Jurkat, Clone E6-1 (cell line): ENCODE data around the gene PNKP. TPM values are rescaled to one million over a fixed set of nuclear protein-coding genes. Genes with fewer than 3 reads are reported as not detected.

Source experiments
- DNase-seq: peaks from one replicate; pipeline ENCODE4 v3.0.0-alpha.2; 2011; ENCODE audit warnings: low read depth, low spot score
- H3K4me3 ChIP-seq: 2 replicates; pipeline ENCODE4 v1.5.1; 2011; ENCODE audit warnings: mild to moderate bottlenecking, low read length, control low read depth, moderate library complexity
- polyA plus RNA-seq: library from polyadenylated mRNA; unstranded; fragments of >200 nt; gene quantifications from one replicate; pipeline ENCODE4 v1.2.1, GENCODE V29; 2012; ENCODE audit warnings: missing spikeins; ENCODE audit not compliant: insufficient read length, insufficient read depth

The PNKP gene
- polyA plus RNA-seq = 75.9 TPM

DNA sequence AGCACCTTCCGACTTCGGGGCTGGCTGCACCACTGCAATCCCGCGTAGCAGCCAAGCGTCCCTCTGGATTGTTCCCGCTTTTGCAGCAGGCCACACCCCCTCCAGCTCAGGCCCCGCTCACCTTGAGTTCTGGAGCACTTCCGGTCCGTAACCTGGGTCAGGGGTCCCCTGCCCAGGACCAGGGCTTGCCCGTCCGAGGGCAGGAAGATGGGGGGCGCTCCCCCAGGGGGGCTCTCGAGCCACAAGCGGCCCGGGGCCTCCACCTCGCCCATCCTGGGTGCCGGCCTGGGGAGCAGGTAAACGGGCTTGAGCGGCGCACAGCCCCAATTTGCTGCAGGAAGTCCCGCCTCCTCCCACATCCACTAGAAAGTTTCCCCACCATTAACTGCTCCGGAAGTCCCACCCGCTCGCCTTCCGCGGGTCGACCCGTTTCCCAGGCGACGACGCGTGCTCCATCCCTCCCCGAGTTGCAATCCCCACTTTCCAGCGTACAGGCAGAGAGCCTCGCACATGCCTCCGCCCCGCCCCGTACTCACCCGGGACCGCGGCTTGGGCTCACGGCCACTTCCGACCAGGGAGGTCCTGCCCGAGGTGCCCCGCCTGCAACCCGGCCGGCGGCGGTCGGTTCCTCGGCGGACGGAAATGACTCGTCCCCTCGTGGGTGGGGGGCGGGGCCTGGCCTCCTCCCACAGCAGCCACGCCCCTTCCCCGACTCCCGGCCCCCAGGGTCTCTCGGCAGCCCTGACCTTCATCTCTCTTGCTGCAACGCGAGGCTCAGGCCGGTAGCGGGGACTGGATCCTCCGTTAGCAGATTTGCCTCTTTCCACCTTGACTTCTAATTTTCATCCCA is at the start of gene PNKP:
Gene PNKP, minus strand, starts transcription at position 644 of the 850 bp plus-strand sequence. Its CDS starts 372 bp downstream, at position 272.
- peak within 1 kb of the TSS; percentile 90 for H3K4me3 ChIP-seq
- DNase-seq = peak; percentile 91

DNA sequence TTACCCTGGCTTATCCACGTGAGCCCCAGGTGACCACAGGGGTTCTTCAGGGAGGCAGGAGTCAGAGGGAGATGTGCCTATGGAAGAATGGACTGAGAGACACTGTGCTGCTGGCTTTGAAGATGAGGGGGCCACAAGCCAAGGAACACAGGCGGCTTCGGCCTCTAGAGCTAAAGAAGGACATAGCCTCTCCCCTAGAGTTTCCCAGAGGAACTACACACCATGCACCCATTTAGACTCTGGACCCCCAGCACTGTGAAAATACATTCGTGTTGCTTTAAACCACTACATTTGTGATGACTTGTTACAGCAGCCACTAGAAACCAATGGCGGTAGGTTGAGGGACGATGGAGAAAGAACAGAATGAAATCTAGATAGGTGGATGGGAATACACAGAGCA is 47.9 kb upstream of the PNKP start:
- H3K4me3 ChIP-seq = no peak overlapping the region
- DNase-seq = no peak

DNA sequence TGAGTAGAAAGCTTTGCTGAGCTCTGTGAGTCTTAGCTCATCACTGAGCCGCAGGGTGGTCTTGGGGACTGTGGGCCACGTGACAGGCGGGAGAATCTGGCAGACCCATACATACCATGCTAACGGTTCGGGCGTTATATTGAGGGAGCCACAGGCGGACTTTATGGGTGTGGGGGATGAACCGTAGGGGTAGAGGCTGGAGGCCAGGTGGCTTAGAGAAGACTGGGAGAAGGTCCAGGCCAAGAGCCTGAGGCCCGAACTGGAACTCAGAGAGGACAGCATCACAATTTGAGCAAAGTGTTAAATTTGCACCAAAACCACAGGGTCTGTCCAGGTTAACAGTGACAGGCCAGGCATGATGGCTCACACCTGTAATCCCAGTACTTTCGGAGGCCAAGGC is 46.3 kb upstream of the PNKP start:
- DNase-seq = no peak
- no peak overlapping the region for H3K4me3 ChIP-seq

DNA sequence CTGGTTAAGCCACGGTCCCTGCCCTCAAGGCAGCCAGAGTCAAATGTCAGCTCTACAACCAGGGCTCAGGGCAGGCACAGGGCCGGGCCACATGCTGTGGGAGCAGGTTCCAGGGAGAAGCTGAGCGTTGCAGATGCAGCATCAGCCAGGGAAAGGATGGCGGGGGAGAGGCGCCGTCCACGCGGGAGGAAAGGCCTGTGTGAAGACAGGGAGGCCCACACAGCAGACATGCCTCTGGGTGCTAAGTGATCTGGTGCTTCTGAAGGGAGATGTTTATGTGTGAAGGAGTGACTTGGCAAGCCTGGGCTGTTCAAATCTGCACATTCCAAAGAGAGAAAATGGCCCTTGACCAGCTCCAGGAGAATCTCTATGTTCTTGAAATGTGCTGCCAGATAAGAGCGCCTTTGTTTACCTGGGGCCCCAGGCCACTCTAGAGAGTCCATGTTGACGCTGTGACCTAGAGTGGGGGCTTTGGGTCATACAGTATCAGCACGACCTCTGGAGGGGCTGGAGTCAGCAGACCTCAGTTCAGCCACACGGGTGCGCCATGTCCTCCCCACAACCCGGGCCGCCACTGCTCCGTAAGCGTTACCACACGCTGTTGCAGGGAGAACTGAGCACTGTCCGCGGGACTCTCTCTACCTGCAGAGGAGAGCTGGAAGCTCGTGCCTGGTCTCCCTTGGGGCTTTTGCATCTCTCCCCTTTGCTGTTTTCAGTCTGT is 45.7 kb upstream of the PNKP start:
- no peak overlapping the region for H3K4me3 ChIP-seq
- DNase-seq = no peak

DNA sequence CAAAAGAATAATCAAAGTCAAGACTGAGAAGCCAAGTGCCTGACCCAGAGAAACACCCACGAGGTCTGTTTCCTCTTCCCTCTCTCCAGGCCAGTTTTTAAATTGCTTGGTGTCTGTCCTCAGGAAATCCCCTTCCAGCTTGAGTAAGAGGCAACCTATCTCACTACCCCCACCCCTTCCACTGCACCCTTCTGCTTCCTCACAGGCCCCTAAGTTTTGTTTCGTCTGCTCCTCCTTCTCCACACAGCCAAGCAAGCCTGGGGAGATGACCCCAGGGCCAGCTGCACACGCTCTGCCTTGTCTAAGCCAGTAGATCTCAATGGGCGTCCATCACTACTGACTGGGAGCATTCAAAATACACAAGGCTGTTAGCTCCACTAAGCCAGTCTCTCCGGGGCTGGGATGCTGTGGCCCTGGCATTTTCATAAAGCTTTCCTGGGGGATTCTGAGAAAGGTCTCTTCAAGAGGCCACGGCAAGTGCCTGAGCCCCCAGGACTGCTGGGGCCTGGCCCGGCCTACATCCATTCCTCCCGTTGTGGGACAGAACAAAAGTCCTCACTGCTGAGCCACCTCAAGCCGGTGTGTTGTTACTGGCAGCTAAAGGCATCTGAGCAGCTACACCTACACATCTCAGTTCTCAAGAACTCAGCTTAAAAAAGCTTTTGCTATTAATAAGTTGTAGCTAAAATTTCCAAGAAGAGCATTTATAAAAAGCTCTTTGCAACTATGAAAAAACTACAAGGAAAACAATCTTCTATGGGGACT is 44.2 kb upstream of the PNKP start:
- no peak for DNase-seq
- no peak overlapping the region for H3K4me3 ChIP-seq

DNA sequence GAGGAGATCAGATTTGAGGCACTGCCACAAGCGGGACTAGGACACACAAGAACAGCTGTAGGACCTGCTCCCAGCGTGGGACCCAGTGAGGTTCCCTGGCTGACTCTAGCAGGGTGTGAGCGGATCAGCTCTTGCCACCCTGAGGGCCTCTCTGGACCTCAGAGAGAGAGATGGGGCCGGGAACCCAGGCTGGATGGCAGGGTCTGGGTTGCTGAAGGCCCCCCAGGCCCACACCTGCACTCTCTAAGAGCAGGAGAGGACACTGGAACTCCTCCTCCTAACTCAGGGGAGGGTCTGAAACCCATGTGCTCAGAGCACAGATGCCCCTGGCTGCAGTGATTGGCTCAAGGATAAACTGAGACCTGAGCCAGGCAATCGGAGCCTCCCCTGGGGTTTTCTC is 42.8 kb upstream of the PNKP start:
- no peak for DNase-seq
- H3K4me3 ChIP-seq = no peak overlapping the region

DNA sequence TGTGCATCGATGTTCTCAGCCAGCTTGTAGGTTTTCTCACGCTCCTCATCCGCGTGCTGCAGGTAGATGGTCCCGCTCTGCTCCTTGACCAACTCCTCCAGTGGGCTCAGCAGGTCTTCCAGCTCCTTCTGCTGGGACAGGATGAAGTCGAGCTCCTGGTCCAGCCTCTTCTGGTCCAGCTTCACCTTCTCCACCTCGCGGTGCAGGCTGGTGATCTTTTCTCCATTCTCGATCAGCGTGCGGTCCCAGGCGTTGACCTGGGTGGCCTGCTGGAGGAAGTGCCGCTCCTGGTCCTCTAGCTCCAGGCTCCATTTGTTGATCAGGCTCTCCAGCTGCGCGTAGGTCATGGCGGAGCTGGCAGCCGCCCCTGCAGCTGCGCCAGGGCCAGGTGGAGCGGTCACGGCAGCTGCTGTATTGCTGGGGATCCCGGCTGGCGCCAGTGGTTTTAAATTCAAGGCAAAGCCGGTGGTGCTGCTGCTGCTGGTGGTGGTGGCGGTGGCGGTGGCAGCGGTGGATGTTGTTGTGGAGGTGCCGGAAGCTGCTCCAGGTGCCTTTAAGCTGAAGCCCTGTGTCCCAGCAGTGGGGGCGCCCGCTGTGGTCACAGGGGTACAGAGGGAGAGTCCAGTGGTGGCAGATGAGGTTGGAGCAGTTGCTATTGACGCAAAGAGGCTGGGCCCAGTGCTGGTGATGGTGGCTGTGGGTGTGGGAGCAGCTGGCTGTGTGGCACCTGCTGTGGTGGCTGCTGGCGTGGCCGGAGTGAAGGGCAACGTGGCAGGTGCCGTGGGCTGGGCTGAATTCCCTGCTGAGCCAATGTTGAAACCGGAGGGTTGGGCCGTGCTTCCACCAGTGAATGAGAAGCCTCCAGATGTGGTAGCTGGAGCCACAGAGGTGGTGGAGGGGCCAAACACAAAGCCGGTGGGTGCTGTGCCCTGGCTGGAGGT is 41.4 kb upstream of the PNKP start:
- no peak for DNase-seq
- H3K4me3 ChIP-seq = no peak overlapping the region

DNA sequence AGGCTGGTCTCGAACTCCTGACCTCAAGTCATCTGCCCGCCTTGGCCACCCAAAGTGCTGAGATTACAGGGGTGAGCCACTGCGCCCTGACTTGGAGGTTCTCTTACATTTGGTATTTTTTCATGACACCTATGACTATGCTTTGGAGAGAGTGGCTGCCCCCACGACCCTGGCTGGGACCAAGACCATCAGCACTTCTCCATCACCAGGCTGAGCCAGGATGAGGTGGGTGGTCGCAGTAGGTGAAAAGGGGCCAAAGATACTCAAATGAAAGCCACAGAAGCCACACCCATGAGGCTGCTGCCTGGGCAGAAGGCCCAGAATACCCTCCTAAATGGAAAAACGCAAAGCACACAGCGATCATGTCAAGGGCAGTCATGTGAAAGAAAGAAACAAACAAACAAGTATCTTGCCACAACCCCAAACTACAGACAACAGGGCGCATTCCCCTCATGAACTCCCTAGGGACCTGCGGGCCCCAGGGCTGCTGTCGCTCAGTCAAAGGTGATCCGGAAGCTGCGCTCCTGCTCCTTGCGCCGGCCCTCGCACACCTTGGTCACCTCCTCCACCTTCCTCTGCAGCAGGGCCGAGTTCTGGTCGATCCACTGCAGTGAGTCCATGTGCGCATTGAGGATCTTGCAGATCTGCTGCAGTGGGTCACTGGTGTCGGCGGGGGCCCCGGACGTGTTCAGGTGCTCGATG is 40.5 kb upstream of the PNKP start:
- DNase-seq = no peak
- H3K4me3 ChIP-seq = no peak overlapping the region

DNA sequence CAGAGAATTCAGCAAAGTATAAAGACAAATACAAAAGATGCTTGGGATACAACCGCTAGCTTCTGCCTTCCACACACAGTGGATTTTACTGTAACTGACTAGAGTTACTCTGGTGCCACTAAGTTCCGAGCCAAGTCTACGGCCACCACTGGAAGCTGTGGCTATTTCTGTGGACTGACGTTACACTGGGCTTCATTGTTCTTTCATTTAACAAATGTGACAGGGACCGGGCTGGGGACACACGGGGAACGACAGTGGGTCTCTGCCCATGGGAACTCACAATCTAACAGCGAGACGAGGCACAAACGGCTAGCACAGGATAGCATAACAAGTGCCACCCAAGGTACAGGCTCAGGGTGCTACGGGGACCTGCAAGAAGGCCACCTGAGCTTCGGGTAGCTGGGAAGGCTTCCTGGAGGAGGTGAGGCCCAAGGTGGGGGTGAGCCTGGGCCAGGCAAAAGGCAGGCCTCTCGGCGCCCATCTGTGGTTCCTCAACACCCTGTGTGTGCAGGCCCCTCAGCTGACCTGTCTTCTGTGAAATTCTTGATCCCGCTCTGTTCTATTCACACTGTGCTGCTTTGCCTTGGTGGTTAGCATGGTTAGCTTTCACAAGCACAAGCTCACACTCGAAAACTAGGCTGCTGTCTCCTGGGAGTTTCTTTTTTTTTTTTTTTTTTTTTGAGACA is 39.6 kb upstream of the PNKP start:
- no peak for DNase-seq
- H3K4me3 ChIP-seq = no peak overlapping the region

DNA sequence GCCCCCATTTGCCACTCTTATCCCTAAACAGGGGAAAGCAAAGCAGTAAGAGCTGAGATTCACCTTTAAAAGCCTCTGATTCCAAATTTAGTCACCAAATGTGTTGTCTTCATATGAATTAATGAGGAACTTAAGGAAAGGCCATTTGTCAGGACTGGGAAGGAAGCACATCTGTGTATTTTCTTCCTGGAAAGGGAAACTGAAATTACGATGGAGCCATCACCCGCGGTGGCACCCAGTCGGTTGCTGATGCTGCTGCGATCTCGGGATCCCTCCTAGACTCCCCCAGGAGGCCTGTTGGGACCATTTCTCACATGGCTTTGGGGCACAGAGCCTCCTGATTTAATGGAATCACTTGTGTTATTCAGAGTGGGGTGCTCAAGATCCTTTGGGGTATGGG is 36.8 kb upstream of the PNKP start:
- no peak overlapping the region for H3K4me3 ChIP-seq

DNA sequence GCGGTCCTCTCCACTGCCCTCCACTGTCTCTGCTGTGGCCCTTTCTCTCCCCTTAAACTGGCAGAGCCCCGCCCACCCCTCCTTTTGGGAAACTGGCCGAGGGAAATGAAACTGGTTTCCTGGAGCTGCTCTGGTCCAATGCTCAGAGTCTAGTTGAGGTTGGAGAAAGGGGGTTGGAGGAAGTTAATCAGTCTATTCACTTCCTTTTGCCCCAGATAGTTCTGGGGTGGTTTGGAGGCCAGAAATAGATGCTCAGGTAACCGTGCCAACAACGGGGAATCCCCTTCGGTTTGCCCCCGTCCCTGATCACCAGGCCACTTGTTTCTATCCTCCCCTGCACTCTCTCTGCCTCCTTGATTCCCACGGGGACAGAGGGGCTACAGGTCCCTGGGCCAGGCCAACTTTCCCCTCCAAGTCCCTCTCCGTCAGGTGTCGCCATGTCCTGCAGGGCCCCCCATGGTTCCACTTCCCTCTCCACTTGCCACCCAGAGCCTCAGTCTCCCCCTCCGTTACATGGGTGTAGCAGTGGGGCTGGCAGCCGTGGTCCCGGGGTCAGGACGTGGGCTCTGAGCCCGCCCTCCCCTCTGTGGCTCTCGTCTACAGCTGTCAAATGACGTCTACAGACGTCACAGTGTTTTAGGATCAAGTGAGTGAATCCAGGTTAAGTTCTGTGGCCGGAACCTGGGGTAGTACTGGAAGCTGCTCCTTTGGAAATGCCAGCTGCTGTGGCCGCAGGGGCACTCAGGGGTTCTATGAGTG is 29.7 kb upstream of the PNKP start, which contains the start of gene IL4I1:
Gene IL4I1, minus strand, starts transcription at position 25 of the 759 bp plus-strand sequence. CDS start 727 bp downstream, outside the sequence.
- no peak within 1 kb of the TSS for H3K4me3 ChIP-seq
- DNase-seq = no peak

More for the DNA sequence above, 36.8 kb upstream of the PNKP start:
- no peak for DNase-seq

DNA sequence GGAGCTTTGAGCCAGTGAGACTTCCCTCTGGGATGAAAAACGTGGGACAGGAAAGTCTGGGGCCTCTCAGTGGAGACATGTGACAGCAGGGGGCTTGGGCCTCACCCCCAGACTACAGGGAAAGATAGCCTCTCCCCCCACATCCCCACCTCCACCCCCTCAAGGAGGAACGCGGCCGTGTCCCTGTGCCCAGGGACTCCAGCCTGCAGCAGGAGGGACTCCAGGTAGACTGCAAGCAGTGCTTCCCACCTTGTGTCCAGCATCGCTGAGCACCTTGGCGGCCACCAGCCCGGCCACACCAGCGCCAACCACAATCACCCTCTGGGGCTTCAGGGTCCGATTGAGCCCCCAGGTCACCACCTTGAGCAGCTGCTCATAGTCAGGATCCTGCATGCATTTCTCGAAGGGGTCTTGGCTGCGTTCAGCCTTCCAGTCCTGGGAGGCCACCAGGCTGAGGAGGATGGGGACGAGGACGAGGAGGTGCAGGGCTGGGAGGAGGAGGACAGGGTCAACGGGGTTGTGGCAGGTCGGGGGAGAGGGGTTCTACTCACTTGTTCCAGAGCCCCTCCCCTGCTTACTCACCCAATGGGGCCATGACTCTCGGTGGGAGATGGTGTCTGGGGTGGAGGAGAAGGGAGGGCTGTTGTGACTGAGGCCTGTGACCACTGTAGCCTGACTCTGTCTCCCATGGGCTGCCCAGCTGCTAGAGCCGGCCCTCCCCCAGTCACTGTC is 28.4 kb upstream of the PNKP start:
- no peak overlapping the region for H3K4me3 ChIP-seq

DNA sequence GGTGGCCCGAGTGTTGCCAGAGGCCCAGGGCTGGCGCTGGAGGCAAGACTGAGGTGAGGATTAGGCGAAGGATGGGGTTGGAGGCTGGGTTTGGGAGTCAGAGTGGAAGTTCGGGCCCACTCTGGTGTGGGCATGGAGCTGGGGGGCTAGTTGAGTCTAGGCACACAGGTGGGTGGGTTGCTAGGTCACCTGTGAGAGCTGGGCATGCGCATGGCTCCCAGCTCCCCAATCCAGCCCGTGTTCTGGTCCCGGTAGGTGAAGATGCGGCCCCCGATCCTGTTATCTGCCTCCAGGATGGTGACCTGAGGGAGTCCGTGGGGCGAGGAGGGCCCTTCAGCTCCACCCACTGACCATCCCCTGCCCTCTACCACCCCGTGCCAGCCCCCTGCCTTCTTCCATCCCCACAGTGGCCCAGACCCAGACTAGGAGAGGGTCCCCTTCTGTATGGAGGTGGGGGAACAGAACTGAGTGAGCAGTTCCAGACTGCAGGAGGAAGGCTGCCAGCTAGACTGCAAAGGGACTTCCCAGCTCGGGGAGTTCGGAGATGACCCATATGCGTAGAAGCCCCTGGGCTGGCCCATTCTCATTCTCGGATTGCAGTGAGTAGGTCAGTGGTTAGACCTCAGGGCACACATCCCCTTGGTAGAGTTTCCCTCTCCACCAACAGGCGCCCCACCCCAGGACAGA is 27.6 kb upstream of the PNKP start:
- DNase-seq = no peak
- H3K4me3 ChIP-seq = no peak overlapping the region

More for the DNA sequence above, 28.4 kb upstream of the PNKP start:
- DNase-seq = no peak

DNA sequence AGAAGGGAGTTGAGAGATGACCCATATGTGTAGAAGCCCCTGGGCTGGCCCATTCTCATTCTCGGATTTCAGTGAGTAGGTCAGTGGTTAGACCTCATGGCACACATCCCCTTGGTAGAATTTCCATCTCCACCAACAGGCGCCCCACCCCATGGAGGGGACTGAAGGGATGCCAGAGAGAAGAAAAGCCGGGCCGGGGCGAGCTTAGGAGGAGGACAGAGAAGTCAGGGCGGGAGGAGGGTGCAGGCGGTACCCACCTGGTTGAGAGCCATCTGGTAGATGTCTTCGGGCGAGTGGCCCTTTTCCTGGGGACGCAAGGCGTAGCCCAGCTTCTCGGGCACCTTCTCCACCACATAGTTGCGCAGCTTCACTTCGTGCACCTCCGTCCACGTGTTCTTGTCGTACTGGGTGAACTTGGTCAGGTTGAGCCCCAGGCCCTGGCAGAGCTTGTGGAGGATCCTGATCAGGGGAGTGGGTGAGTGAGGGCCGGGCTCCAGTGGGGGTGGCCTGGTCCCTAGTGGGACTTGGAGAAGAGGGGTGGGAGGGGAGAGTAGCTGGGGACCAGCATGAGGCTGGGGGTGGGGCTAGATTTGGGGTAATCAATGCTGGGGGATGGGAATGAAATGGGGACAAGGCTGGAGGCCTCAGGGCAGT is 26.8 kb upstream of the PNKP start:
- no peak overlapping the region for H3K4me3 ChIP-seq
- DNase-seq = no peak

DNA sequence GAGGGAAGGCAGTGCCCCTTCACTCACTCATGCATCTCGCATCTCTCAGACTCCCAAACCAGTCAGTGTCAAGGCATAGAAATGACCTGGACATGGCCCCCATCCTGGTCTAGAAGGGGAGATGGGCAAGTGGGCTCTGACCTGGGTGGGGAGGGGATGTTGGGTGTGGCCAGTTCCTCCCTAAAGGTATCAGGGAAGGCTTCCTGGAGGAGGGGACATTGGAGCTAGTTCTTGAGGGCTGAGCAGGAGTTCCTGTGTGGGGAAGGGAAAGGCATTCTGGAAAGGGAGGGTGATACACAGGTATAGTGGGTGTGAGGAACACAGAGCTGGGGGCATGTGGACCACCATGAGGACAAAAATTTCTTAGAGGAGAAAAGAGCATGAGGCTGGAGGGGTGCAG is 25.3 kb upstream of the PNKP start:
- no peak overlapping the region for H3K4me3 ChIP-seq
- no peak for DNase-seq
